H9 (cell line): ENCODE results near the gene MGAT5B. TPM values are rescaled to one million over a fixed set of nuclear protein-coding genes. Genes with fewer than 3 reads are reported as not detected.

Experiments
- DNase-seq: peaks from one replicate; pipeline ENCODE4 v3.0.0-alpha.2; 2017
- H2AFZ ChIP-seq: one replicate; pipeline ENCODE4 v1.6.1; 2013; ENCODE audit warnings: mild to moderate bottlenecking, low read length, control low read depth, moderate library complexity
- H2AK5ac ChIP-seq: 2 replicates; pipeline ENCODE4 v1.6.1; 2013; ENCODE audit warnings: low read length, control low read depth, mixed read lengths; ENCODE audit not compliant: insufficient read length
- H2BK120ac ChIP-seq: one replicate; pipeline ENCODE4 v1.6.1; 2013; ENCODE audit warnings: low read depth, mild to moderate bottlenecking, low read length, control low read depth, inconsistent platforms; ENCODE audit not compliant: poor library complexity, severe bottlenecking
- H2BK12ac ChIP-seq: 2 replicates; pipeline ENCODE4 v1.6.1; 2013; ENCODE audit warnings: low read length, control low read depth, mixed read lengths, low read depth; ENCODE audit not compliant: insufficient read length
- H2BK15ac ChIP-seq: 2 replicates; pipeline ENCODE4 v1.6.1; 2013; ENCODE audit warnings: low read depth, low read length, control low read depth
- H2BK20ac ChIP-seq: one replicate; pipeline ENCODE4 v1.6.1; 2013; ENCODE audit warnings: low read depth, mild to moderate bottlenecking, low read length, control low read depth, inconsistent platforms; ENCODE audit not compliant: poor library complexity, severe bottlenecking
- H2BK5ac ChIP-seq: 2 replicates; pipeline ENCODE4 v1.6.1; 2013; ENCODE audit warnings: low read length, control low read depth, mixed read lengths; ENCODE audit not compliant: insufficient read length
- H3K14ac ChIP-seq: 2 replicates; pipeline ENCODE4 v1.6.1; 2013; ENCODE audit warnings: low read length, control low read depth; ENCODE audit not compliant: insufficient read depth
- H3K18ac ChIP-seq: 2 replicates; pipeline ENCODE4 v1.6.1; 2013; ENCODE audit warnings: low read depth, mild to moderate bottlenecking, mixed read lengths, low read length, control low read depth; ENCODE audit not compliant: insufficient read length
- H3K23ac ChIP-seq: 2 replicates; pipeline ENCODE4 v1.6.1; 2013; ENCODE audit warnings: low read length, control low read depth, mixed read lengths, low read depth; ENCODE audit not compliant: insufficient read length
- H3K23me2 ChIP-seq: 2 replicates; pipeline ENCODE4 v1.6.1; 2013; ENCODE audit warnings: low read depth, mild to moderate bottlenecking, mixed read lengths, low read length, control low read depth; ENCODE audit not compliant: insufficient read length, poor library complexity, severe bottlenecking
- H3K27ac ChIP-seq: 2 replicates; pipeline ENCODE4 v1.5.1; 2013; ENCODE audit warnings: low read length, control low read depth, mixed read lengths, low read depth; ENCODE audit not compliant: insufficient read length
- H3K27me3 ChIP-seq: 2 replicates; pipeline ENCODE4 v1.6.1; 2013; ENCODE audit warnings: low read length, control low read depth, inconsistent platforms; ENCODE audit not compliant: insufficient read depth
- H3K4ac ChIP-seq: 2 replicates; pipeline ENCODE4 v1.6.1; 2013; ENCODE audit warnings: low read depth, mild to moderate bottlenecking, control low read depth, inconsistent platforms, low read length, moderate library complexity
- H3K4me1 ChIP-seq: 2 replicates; pipeline ENCODE4 v1.6.1; 2013; ENCODE audit warnings: low read length, control low read depth, inconsistent platforms; ENCODE audit not compliant: insufficient read depth
- H3K4me2 ChIP-seq: 2 replicates; pipeline ENCODE4 v1.6.1; 2013; ENCODE audit warnings: low read length, control low read depth, mixed read lengths; ENCODE audit not compliant: insufficient read length, insufficient read depth
- H3K56ac ChIP-seq: 2 replicates; pipeline ENCODE4 v1.6.1; 2013; ENCODE audit warnings: low read depth, mild to moderate bottlenecking, mixed read lengths, low read length, control low read depth; ENCODE audit not compliant: insufficient read length
- H3K79me1 ChIP-seq: 2 replicates; pipeline ENCODE4 v1.6.1; 2013; ENCODE audit warnings: low read depth, mild to moderate bottlenecking, moderate library complexity, low read length, control low read depth, inconsistent platforms; ENCODE audit not compliant: insufficient read depth, poor library complexity, severe bottlenecking
- H3K79me2 ChIP-seq: 2 replicates; pipeline ENCODE4 v1.6.1; 2013; ENCODE audit warnings: low read length, control low read depth, inconsistent platforms; ENCODE audit not compliant: insufficient read depth
- H3K9ac ChIP-seq: 2 replicates; pipeline ENCODE4 v1.6.1; 2013; ENCODE audit warnings: low read length, control low read depth, mixed read lengths; ENCODE audit not compliant: insufficient read length; ENCODE audit errors: extremely low read depth
- H3K9me3 ChIP-seq: one replicate; pipeline ENCODE4 v1.6.1; 2013; ENCODE audit warnings: low read depth, low read length, inconsistent platforms; ENCODE audit not compliant: control insufficient read depth
- H3T11ph ChIP-seq: one replicate; pipeline ENCODE4 v1.6.1; 2013; ENCODE audit warnings: mild to moderate bottlenecking, low read length, control low read depth, inconsistent platforms
- H4K20me1 ChIP-seq: one replicate; pipeline ENCODE4 v1.6.1; 2013; ENCODE audit not compliant: control insufficient read depth, insufficient read length, insufficient read depth
- H4K5ac ChIP-seq: 2 replicates; pipeline ENCODE4 v1.6.1; 2013; ENCODE audit warnings: low read depth, mild to moderate bottlenecking, mixed read lengths, low read length, control low read depth; ENCODE audit not compliant: insufficient read length
- H4K8ac ChIP-seq: replicated peaks from 2 replicates; pipeline ENCODE4 v1.6.1; 2013; ENCODE audit warnings: low read length, control low read depth, mixed read lengths, low read depth; ENCODE audit not compliant: insufficient read length
- H4K91ac ChIP-seq: 2 replicates; pipeline ENCODE4 v1.6.1; 2013; ENCODE audit warnings: low read depth, mild to moderate bottlenecking, moderate library complexity, mixed read lengths, low read length, control low read depth; ENCODE audit not compliant: insufficient read length
- H3K27ac Mint-ChIP-seq, 3 experiments: 2 replicates in 2 of 3; 3 replicates in 1 of 3; pipeline ENCODE4 v1.8.0; 2020 to 2021; ENCODE audit warnings: mixed read lengths in 3 of 3, mild to moderate bottlenecking in 1 of 3, moderate library complexity in 1 of 3
- H3K27me3 Mint-ChIP-seq: 2 replicates; pipeline ENCODE4 v1.8.0; 2021; ENCODE audit warnings: low read depth, mild to moderate bottlenecking, moderate library complexity, mixed read lengths
- H3K36me3 Mint-ChIP-seq, 3 experiments: 2 replicates in 2 of 3; 3 replicates in 1 of 3; pipeline ENCODE4 v1.8.0; 2020 to 2021; ENCODE audit warnings: low read depth in 3 of 3, mixed read lengths in 3 of 3; ENCODE audit not compliant: insufficient read depth in 1 of 3
- H3K4me1 Mint-ChIP-seq, 2 experiments: 2 replicates each; pipeline ENCODE4 v1.8.0; 2020; ENCODE audit warnings: mixed read lengths in 2 of 2
- H3K4me3 Mint-ChIP-seq, 2 experiments: 2 replicates in 1 of 2; 3 replicates in 1 of 2; pipeline ENCODE4 v1.8.0; 2020 to 2021; ENCODE audit warnings: mild to moderate bottlenecking in 2 of 2, mixed read lengths in 2 of 2, moderate library complexity in 1 of 2
- H3K9me3 Mint-ChIP-seq, 2 experiments: 2 replicates in 1 of 2; 3 replicates in 1 of 2; pipeline ENCODE4 v1.8.0; 2020; ENCODE audit warnings: mild to moderate bottlenecking in 2 of 2, mixed read lengths in 2 of 2, moderate library complexity in 1 of 2
- CTCF ChIP-seq: fragments of 200-600 bp; sonication (generic); conservative IDR thresholded peaks from 3 replicates; pipeline ENCODE4 v1.8.0; 2021; ENCODE audit warnings: antibody characterized with exemption, mild to moderate bottlenecking
- WGBS: extraction: QIAGEN DNeasy Blood & Tissue Kit; methylation state at CpG from one replicate; pipeline ENCODE4 v1.1.7; 2013; ENCODE audit warnings: missing lambda C conversion rate, low lambda C conversion rate, mixed read lengths; ENCODE audit not compliant: insufficient read length; ENCODE audit errors: extremely low coverage; 5-methylcytosine and 5-hydroxymethylcytosine counted together
- total RNA-seq: library from RNA; stranded (reverse); gene quantifications from 2 replicates; pipeline ENCODE4 v1.2.1, GENCODE V29; 2021

MGAT5B gene
- total RNA-seq, 1 experiment from 2014 or later: 4.9 TPM

DNA sequence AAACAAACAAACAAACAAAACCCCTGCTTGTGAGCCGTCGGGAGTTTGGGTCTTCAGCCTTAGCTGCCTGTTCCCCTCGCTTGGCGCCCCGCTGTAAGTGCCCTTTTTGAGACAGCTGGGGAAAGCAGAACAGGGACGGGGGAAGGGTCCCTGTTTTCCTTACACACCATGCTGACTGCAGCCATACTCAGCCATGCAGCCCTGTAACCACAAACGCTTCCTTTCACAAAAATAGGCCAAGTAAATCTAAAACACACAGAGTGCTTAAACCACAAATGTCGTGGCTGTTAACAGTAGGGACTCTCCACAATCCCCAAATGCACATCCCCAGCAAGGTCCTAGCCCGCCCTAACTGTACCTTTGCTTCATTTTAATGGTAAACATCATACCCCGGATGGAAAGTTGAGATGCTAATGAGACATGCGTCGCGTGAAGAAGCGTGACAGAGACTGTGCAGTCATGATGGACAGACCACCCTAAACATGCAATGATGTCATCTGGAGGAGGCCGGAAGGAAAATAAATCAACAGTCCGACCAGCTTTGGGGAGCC lies 129.9 kb downstream of the MGAT5B start:
- Mint-ChIP-seq H3K4me3 (no peak overlapping the region), H3K9me3 (no peaks in the 10 kb centered on the region; a peak in 1 of 5 replicates), H3K27ac (peak overlapping the region in 1 of 3 experiments; percentile 8; a peak in 2 of 7 replicates), H3K36me3 (no peaks in the 10 kb centered on the region), H3K4me1 (peaks cover 45 to 63% of the 10 kb centered on the region in 2 experiments), H3K27me3 (peaks cover 4% of the 10 kb centered on the region)
- Histone ChIP-seq H3K79me1 (no peaks in the 10 kb centered on the region), H3K4me2 (no peak overlapping the region), H2BK120ac (no peak overlapping the region), H2BK5ac (no peak overlapping the region), H2BK12ac (no peak overlapping the region), H3K4ac (no peak overlapping the region), H3K9ac (no peak overlapping the region), H3K4me1 (peaks cover 11% of the 10 kb centered on the region; the same call in 1 of the 2 replicates), H4K5ac (no peak overlapping the region), H4K91ac (no peak overlapping the region), H4K8ac (no peak overlapping the region), H2BK15ac (no peak overlapping the region), H3K79me2 (no peaks in the 10 kb centered on the region), H3K23me2 (no peaks in the 10 kb centered on the region), H3K14ac (no peak overlapping the region), H2BK20ac (no peak overlapping the region), H3K27me3 (no peaks in the 10 kb centered on the region), H2AK5ac (no peak overlapping the region), H3K27ac (no peak overlapping the region), H2AFZ (no peak overlapping the region), H3K18ac (no peak overlapping the region), H3K23ac (no peak overlapping the region), H3T11ph (no peak overlapping the region), H3K56ac (no peak overlapping the region), H4K20me1 (no peaks in the 10 kb centered on the region), H3K9me3 (no peaks in the 10 kb centered on the region)
- TF ChIP-seq CTCF: no peak
- no peak for DNase-seq
- WGBS: no CpG with 5 or more reads among the region's 16 CpGs
